HG03354 (cell line): ENCODE data around the gene SMTNL2.

Source experiments
- ATAC-seq: cut with Tn5 transposase; IDR thresholded peaks from one replicate; pipeline ENCODE4 v1.9.1; 2021; ENCODE audit warnings: mild to moderate bottlenecking; ENCODE audit not compliant: unreplicated experiment, poor library complexity, severe bottlenecking

The SMTNL2 gene

DNA sequence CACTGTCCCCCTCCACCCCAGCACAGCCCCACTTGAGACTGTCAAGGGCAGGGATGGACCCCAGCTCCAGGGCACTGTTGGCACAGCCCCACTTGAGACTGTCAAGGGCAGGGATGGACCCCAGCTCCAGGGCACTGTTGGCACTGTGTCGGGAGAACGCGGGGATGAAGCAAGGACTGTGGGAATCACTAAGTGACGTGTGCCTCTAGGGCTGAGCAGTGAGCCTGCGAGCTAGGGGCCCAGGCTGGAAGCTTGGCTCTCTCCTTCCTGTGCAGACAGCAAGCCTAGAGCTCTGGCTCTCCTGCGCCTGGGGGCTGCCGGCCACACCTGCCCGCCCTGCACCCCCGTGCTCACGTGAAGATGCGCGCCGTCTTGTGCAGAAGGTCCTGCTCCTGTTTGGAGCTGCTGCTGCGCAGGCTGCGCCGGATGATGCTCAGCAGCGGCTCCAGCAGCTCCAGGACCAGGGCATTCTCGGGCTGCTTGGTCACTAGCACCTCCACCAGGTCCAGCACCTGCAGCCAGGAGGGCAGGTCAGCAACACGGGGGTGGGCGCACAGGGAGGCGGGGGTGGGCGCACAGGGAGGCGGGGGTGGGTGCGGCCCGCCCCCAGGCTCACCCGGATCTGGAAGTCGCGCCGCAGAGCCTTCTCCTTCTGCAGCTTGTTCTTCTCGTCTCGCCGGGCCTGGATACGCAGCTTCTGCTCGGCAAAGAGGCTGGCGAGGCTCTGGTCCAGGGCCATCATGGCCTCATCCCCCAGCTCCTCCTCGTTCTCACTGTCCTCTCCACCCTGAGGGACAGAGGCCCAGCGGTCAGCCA is 40.0 kb upstream of the SMTNL2 start:
- ATAC-seq: no peak

DNA sequence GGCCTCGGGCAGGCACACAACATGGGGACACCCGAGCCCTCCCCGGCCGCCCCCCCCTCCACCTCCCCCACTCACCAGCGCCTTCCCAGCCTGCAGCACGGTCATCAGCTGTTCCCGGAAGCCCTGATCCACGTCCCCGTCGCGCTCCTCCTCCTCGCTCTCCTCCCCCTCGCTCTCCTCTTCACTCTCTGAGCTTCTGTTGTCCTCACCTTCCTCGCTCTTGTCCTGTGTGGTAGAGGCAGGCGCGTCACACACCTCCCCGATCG is 39.4 kb upstream of the SMTNL2 start:
- no peak for ATAC-seq

DNA sequence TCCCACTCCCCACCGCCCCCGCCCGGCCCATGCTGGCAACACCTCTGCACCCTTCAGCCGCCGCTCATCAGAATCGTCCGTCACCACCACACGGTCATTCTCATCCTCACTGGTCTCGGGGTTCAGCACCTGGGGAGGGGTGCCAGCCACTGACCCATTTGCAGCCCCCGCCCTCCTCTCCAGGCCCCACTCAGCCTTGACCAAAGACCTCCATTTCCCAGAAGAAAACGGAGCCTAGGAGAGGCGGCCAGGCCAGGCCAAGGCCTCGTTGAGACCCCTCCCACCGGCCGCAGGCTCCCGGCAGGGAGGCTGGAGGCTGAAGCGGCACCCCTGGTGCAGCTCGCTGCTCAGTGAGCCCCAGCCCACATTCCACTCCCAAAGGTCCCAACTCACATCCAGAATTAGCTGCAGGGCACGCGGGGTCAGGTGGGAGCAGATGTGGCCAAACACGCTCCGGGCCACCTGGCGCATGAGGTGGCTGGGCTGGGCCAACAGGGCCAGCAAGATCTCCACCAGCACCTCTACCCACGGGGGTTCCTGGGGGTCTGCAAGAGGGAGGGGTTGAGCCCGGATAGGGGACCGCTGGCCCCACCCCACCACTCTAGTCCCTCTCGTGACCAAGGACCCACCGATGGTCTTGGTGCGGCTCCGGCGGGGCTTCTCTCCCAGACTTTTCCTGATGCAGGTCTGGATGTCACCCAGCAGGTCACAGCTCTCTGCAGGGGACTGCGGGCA is 38.9 kb upstream of the SMTNL2 start:
- no peak for ATAC-seq

DNA sequence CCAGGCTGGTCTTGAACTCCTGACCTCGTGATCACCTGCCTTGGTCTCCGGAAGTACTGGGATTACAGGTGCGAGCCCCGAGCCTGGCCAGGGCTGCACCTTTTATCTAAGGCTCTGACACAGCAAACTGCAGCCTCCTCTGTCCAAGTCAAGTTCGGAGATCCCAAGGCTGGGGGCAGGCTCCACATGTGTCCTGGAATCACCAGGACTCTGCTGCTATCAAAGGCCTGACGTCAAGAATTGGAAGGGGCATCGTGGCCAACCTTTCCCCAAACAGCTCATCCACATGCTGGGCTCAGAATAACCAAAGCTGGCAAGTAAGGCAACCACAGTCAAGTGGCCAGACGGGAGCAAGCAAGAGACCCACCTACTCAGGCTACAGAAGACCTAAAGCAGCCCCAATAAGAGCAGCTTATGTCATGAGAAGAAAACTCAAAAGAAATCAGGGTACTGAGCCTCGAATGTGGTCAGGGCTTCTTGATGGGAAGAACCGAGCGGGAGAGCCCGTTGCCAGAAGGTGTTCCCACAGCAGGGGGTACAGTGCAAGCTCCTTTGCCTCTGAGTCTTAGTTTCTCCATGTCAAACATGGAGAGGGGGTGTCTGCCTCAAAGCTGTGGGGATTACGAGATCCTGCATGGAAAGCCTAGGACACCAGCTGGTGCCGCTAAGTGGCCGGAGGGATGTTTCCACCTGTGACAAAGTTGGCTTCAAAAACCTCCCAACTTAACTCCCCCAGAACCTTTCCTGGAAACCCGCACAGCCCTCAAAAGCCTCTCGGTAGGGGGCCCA is 37.0 kb upstream of the SMTNL2 start:
- no peak for ATAC-seq

DNA sequence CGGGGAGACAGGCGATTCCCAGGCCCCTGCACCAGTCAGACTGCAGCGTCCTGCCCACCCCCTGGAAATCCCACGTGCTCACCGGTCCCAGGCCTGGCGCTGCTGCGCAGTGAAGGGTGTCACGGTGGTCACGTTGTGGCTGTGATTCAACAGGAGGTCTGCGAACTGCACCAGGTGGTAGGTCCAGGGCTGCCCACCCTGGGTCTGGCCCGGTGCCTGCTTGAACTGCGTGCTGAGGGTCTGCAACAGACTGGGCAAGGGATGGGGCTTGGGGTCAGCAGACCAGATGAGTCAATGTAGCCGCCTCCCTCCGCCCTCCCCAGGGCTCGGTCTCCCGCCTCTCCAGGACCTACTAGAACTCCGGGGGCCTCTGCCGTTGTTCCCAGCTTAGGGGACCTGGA is 36.3 kb upstream of the SMTNL2 start:
- no peak for ATAC-seq

DNA sequence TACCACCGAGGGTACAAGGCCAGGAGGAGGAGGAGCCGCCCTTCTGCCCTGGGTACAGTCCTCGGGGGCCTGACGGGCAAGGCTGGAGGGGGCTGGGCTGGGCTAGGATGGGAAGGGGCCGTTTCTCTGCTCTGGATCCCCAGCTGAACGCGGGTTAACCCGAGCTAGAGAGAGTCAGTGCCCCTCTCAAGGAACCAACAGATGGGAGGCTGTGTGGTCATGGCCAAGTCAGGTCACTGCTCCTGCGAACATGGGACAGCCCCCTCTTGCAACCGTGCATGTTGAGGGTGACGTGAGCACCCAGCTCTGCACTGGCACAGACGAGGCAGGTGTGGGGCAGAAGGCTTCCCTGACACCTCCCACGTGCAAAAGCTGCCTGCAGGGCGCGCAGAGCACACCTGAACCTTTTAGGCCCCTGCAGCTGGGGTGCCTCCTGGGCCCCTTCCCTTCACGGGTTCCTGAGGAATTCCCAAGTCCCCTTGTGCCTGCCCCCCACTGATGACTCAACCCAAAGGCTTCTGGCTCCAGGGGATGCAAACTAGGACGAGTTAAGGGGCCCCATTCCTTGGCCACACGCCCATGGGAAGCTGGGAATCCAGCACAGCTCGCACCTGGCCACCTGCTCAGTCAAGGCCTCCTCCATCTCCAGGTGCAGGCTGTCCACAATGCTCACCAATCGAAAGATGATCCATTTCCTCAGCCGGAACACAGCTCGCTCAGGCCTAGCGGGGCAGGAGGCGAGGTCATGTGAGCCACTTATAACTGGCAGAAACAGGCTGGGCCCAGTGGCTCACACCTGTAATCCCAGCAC is 35.4 kb upstream of the SMTNL2 start:
- no peak for ATAC-seq

DNA sequence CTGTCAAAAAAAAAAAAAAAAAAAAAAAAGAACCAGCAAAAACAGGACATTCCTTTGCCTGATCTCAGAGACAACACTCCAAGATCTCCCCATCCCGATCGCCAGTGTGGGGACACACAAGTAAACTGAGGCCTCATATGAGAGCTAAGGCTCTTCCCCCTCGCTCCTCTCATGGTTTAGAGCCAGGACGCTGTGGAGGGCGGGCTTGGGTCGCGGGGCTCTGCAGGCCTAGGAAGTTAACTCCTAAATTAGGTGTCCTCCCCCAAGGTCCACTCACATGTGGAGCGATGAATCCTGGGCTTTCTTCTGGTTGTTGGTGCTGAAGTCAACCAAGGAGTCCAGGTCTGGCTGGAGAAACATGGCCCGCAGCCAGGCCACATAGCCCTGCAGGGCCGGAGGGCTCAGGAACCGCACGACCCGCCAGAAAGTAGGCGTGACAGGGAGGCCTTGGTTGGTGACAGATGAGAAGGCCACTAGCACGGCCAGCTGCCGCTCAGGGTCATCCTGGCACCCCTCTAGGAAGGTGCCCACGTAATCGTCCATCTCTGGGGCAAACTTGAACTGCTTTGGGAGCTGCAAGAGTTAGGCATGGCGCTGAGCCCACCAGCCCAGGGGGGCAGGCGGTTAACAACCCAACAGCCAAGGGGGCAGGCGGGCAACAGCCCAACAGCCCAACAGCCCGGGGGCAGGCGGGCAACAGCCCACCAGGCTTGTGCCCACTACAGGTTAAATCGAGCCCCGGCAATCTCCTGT is 34.4 kb upstream of the SMTNL2 start:
- ATAC-seq: no peak

DNA sequence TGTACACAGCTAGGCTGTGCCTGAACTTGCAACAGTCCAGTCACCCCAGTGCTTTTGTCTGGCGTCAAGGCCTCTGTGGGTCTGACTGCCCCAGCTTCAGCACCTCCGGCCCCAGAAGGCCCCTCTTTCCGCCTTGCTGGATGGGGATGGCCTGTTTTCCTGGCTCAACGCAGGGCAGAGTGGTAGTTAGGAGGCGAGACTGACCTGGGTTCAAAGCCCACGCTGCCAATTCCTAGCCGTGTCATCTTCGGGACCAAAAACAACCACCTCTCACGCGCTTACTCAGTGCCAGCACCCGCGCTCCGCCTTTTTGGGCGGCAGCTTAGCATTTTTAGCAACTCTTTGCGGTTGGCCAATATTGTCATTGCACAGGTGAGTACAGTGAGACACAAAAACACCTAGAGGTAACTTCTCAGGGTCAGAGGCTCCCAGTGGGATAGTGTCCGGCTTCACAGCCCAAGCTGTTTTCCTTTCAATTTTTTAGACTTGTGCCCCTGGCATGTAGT is 33.7 kb upstream of the SMTNL2 start:
- ATAC-seq: no peak

DNA sequence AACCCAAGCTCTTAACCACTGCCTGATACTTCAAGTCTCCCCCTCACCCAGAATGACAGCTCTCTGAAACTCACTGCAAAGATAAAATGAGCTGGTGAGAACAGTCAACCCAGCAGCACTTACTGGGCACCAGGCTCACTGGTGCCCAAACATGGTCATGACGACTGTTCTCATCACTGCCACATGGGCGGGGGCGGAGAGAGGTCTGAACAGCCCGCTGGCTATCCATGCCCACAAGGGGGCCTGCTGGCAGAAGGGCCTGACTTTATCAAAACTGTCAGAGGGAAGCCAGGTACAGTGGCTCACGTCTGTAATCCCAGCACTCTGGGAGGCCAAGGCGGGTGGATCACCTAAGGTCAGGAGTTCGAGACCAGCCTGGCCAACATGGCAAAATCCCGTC is 33.2 kb upstream of the SMTNL2 start:
- ATAC-seq: no peak

DNA sequence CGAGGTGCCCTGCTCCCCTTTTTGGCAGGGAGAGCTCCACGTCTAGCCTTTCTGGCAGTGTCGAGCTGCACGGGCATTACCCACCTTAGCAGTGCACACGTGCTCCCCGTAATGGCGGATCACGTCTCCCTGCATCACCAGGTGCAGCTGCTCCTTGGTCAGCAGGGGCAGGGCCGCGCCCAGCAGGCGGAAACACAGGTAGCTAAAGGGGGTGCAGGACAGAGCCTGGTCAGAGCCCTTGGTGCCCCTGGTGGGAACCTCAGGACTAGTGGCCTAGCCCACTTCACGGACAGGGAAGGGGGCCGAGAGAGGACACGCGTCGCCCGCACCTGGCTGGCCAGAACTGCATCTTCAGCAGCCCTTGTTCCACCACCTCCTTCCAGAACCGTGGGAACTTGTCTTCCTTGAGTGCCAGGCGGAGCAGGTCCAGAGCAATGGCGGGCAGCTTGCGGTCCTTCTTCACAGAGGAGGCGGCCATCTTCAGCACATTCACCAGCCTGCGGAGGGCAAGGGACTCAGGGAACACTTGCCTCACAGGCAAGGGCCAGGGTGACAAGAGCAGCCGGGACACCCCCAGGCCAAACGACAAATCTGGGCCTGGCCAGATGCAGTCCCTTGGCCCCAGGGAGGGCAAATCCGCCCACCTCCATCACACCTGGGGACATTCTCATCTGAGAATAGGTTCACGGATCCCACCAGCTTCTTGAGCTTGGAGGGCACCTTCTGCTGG is 32.4 kb upstream of the SMTNL2 start:
- ATAC-seq: no peak

DNA sequence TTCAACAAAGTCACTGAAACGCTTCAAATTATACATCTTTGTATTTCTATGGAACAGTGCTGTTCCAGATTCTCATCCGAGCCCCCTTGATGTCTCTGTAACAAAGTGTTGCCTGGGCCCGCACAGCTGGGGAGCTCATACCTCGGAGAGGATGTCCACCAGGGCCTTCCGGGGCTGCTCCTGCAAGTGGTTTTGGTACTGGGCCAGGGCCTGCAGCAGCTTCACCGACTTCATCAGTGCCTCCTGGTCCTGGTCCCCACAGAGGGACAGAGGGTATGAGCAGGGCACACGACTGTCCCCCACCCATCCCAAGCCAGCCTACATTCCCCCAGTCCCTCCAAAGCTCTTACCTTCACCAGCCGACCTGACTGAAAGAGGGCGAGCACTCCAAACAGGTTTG is 30.7 kb upstream of the SMTNL2 start:
- no peak for ATAC-seq

DNA sequence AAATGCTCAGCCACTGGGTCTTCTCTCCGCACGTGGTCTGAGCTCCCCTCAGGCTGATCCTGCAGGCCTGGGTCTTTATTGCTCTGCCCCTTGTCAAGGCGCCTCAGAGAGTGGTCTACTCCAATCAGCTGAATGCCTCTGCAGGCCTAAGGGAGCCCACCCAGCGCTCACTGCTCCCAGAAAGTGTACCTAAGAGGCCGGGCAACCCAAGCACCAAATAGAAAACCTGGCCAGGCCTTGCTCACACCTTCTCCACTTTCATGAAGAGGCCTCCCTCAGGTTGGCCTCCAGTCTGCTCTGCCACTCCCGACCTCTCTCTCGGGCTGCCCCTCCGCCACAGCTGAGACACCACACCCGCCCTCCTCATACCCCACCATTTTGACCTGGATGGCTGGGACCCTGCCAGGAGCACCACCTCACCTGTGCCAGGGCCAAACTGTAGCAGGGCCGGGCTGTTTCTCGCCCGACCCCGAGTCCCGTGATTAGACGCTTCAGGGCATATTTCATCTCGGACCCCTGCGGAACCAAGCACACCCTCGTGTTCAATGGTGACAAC is 29.8 kb upstream of the SMTNL2 start:
- ATAC-seq: no peak

DNA sequence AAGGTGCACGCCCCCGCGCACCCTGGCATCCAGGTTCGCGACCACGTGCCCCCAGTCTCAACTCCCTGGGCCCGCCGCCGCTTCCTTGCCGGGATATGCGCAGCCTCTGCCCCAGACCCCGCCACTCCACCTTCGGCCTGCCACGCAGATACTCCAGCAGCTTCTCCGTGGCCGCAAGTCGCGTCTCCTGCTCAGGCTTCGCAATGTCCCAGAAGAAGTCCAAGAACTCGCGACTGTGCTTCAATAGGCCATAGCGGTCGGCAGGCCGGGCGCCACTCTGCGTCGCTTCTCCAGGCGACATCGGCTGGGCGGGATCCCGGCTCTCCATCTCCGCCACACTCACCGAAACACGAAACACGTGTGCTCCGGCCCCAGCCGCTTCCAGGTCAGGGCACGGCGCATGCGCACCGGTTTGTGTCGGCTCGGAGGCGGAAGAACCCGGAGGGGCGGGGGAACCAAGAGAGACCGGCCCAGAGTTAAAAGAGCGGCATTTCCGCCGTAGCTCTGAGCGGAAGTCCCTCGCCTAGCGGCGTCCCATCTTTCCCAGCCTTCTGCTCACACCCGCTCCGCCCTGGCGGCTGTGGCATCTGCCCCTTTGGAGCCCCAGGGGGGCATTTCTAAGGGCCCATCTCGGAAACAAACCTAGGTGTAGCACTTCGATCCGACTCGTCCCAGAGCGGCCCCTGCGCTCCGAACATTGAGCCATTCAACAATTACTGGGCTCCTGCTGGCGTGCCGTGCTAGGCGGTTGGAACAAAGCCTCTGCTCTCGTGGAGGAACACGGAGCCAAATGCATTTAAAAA is 29.1 kb upstream of the SMTNL2 start, which contains the start of gene MYBBP1A:
Gene MYBBP1A, minus strand, starts transcription at position 388 of the 803 bp plus-strand sequence. Its CDS starts 60 bp downstream, at position 328.
- peak; percentile 87 for ATAC-seq

DNA sequence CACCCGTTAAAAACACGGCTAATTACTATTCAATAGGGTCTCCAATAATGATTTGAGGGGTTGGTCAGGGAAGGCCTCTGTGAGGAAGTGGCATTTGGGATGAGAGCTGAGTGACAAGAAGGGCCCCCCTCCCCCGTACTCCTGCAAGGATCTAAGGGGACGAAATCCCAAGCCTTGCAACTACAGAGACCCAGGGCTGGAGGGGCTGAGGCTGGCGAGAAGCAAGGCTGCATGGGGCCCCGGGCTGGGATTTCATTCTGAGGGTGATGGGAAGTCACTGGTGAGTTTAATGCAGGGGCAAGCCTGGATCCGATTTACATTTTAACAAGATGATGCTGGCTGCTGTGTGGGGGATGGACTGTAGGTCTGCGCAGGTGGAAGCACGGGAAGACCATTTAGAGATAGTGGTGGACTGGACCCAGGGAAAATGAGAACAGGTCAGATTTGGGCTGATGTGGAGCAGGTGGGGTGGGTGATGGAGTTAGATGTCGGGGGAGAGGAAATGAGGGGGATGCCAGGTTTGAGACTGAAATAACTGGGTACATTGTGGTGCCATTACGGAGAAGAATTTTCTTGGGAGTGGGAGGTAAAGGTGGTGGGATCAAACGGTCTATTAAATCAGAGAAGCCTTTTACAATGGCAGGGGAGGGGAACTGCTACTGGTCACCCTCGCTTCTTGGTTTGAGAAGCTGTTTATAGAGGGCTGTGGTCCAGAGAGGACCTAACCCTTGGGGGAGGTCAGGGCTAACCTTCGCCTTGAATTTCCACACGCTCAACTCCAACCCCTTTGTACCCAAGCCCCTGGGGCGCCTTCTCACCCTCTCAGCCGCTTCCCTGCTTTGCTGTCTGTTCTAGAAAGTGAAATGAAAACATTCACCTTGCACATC is 28.2 kb upstream of the SMTNL2 start:
- no peak for ATAC-seq

DNA sequence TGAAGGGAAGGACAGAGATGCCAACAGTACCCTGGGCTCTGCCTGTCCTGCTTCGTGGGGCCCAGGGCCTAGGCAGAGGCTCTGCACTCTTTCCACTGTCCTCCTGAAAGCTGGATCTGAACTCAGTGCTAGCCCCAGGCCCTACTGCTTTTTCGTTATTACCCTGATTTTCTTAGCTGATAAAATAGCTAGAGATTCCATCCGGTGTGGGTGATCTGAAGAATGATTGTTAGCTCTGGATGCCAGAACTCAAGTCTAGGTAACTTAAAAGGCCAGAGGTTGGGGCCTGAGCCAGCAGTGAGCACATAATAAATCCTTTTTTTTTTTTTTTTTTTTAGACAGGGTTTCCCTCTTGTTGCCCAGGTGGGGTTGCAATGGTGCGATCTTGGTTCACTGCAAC is 27.3 kb upstream of the SMTNL2 start:
- no peak for ATAC-seq

DNA sequence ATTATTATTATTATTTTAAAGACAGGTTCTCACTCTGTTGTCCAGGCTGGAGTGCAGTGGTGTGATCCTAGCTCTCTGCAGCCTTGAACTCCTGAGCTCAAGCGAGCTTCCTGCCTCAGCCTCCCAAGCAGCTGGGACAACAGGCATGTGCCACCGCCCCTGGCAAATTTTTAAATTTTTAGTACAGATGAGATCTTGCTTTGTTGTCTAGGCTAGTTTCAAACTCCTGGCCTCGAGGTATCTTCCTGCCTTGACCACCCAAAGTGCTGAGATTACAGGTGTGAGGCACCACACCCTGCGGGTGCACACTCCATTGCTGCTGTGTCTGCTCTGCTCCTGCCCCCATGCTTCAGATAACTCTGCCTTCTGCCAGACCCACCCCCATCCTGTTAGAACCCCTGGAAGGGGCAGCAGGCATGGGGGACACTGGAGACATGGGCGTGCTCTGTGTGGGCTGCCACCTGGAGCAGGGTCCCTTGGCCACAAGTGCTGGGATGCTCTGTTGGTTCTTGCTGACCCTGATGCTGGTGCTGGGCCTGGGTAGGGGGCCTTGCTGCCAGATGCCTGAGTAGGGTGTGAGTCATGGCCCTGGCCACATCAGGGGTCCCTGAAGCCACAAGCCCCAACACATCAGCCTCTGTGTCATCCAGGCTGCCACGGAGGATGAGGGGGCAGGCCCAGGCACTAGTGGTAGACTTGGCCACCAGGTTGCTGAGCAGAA is 26.5 kb upstream of the SMTNL2 start:
- no peak for ATAC-seq
